Stimulated activated CD4-positive, alpha-beta T cell treated with anti-CD3 and anti-CD28 coated beads, Interleukin-1b, Interleukin-23, amount 100 ng/mL, for 48 hours (primary cell): ENCODE results near the gene LDLRAD3.

ENCODE experiments used
- DNase-seq: peaks from one replicate; pipeline ENCODE4 v3.0.0-alpha.2; 2020

Gene LDLRAD3

DNA sequence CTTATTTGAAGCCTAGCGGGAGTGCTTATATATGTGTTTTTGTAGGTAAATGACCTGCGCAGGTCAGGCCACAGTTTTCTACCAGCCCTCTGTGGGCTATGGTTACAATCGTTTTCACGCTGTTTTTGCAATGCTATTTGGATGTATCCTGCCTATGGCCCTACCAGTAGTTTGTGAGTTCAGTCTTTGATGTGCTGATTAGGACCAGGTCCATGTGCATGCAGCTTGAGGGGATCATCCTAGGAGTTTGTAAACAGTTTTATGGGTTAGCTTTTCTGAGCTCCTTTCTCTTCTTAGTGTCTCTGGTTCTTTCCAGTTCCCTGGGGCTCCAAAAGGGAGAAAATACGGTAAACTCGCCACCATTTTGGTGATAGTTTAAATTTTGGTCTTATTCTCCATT is 142.5 kb downstream of the LDLRAD3 start:
- no peak for DNase-seq

DNA sequence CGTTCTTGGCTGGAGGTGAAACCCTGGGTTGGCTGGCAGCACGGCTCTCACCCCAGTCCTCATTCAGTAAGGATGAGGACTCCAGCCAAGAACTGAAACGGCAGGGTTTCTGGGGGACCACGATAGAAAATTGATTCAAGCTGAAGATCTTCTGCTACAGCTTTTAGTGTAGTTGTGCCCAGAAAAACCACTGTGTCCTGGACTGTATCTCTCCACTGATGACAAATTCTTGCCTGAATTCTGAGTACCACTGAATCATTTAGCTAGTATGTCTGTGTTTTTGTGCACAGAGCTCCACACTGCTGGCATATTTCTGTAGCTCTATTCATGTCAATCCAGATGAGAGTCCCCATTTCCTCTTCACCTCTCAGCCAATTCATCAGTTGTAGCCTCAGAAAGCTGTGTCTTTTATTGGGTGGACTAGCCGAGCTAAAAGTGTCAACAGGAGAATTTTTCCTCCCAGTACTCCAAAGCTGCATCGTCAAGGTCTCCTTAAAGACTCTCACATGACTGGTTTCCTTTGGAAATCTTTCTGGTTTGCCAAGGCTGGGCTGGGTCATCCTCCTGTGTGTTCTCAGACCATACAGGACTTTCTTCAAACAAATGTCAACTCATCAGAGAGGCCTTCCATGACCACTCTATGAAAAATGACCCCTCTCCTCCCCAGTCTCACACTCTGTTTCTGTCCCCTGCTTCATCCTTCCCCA is 144.6 kb downstream of the LDLRAD3 start:
- DNase-seq, result no peak

DNA sequence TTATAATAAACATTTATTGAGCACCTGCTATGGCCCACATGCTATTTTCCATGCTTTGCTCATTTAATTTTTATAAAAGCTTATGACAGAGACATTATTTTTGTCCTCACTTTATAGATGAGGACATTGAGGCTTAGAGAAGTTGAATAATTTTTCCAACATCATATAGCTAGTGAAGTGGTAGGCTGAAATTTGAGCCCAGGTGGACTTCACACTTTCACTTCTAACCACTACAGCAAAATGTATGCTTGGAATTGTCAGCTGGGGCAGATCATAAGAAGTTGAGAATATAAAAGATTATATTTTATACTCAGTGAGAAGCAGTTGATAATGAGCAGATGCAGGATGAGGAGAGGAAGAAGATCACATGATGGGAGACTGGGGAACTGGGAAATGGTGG is 146.1 kb downstream of the LDLRAD3 start:
- no peak for DNase-seq

DNA sequence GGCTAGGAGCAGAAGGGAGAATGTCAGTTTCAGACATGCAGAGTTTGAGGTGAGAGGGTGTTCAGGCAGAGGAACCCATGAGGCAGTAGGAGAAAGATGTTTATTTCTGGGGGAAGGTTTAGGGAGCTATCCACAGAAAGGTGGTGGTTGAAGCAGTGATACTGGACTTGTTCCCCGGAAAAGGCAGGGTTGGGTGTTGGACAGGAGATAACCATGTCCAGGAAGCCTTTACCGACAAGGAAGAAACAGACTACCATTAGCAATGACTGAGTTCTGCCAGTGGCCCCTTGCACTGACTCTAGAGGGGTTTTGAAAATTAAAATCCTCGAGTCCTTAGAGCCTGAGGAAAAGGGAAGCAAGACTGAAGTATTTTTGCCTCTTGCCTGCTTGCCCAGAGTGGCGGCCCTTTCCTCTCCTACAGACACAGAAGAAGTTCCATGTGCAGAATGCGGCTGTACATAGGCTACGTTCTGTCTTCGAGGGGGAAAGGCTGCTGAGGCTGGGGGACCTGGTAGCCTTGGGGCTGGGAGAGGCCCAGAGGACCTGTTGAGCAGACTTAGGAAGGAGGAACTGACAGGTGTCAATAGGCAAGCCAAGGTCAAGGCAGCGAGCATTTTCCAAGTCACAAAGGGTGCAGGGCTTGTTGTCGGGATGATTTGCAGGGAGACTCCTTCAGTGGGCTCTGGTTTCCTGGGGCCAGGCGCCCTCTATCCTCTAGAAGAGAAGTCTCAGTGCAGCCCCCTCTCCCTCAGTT is 146.7 kb downstream of the LDLRAD3 start:
- DNase-seq, result no peak

DNA sequence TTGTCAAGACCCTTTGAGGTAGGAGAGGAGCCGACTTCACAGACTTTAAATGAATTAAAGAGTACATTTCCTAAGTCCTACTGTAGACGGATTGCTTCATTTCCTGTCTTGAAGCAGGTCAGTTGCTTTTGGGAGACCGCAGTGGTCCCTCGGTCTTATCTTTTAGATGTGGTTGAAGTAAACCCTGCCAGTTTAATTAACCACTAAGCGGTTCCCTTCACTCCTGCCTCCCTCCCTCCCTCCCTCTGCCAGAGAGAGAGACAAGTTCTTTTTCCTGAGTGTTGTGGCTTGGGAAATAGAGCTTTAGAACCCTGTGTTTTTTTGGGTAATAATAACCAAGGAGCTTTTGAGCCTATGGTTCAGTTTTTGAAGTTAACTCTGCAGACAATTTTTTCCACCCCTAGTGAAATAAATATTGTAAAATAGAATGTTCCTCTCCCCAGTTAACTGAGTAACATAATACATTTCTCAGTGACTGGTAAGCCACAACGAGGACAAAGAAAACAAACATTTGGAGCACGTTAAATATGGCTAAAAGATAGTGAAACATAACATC is 147.5 kb downstream of the LDLRAD3 start:
- no peak for DNase-seq

DNA sequence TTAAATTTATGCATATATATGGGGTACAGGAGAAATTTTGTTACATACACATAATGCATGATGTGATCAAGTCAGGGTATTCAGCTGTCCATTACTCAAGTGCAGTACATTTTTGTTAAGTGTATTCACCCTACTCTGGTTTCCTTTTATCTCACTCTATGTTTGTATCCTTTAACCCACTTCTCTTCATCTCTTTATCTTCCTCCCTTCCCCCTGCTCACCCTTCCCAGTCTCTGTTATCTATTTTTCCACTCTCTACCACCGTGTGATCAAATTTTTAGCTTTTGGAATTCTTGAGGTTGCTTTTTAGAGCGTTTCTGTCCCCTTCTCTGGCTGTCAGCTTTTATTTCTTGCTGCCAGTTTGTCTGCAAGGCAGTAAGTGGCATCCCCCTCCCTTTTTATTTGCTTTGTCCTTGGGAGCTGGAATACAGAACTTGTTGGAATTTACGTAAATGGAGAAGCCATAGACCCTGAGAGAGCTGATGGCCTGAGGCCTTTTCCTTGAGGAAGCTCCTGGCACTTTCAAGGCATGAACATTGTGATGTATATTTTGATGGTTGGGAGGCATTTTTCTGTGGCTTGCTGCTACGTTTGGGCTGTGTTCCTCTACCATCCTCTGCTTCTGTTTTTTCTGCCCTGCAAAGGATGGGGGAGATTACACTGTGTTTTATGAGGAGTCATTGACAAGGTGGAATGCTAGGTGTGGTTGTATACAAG is 148.6 kb downstream of the LDLRAD3 start:
- no peak for DNase-seq

DNA sequence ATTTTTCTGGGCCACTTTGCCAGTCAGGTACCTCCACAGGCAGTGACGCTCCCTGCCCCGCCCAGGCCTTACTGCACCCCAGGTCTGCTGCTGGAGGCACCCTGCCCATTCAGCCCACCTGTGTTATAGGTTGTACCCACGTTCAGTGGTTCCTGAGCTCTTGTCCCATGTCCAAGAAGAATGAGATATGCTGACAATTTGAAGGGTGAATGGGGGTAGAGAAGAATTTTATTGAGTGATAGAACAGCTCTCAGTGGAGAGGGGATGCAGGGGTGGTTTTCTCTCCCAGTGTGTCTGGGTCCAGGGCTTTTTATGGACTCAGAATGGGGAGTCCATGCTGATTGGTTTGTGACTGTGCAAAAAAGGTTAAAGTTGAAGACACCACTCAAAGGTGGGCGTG is 149.7 kb downstream of the LDLRAD3 start:
- no peak for DNase-seq

DNA sequence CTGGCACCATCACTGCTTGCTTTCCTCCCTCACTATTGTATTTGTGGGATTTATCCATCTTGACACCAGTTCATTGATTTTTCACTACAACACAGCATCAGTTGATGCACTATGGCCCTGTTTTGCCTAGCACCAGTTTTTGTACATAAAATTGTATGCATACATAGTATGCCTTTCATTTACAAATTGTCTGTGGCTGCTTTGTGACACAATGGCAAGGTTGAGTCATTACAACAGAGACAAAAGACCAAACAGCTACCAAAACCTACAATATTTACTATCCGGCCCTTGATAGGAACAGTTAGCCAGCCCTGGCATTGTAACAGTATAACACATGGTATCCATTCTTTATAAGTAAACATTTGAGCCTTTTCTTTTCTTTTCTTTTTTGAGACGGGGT is 150.3 kb downstream of the LDLRAD3 start:
- no peak for DNase-seq

DNA sequence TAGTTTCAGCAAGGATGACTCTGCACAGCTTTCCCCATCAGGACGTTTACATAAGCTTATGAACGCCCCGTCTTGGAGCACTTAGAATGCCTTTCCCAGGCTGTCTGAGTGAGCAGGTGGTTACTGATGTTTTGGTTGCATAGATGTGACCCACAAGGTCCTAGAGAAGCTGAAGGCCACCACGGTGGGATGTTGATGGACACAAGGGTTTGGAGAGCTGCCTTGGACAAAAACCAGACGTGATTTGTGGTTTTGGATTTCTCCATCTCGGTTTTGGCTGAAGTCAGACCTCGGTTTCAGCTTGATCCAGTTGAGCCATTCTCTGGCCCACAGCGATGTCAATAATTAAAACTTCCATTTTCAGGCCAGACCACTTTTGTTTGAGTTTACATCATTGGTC is 151.9 kb downstream of the LDLRAD3 start:
- DNase-seq, result no peak

DNA sequence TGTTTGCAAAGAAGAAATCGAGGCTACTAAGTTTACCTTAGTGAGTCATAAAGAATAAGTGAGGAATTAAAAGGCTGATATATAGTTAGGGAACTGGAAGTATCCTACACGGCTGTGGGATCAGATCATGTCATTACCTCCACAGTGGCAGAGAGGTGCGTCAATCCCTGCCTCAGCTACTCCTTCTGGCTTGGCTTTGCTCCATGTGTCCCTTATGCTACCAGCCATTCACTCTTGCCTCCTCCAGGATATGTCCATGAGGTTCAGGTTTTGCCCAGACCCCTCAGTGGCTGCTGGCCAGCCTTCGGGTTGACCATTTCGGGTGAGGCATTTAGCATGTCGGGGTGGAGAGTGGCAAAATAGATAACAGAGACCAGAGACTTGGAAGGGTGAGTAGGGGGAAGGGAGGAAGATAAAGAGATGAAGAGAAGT is 153.4 kb downstream of the LDLRAD3 start:
- no peak for DNase-seq

DNA sequence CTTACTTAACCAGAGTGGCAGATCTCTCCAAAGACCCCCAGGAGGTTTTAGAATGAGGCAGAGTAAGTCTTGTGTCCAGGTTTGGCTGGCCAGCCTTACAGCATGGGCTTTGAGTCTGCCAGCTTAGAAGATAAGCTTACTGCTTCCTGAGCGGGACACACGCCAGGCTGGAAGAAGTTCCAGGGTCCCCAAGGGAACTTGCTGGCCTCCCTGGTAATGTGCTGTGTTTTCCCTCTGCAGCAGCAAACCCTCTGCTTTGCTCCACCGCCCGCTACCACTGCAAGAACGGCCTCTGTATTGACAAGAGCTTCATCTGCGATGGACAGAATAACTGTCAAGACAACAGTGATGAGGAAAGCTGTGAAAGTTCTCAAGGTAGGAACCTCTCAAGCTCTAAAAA is 154.2 kb downstream of the LDLRAD3 start:
- no peak for DNase-seq

DNA sequence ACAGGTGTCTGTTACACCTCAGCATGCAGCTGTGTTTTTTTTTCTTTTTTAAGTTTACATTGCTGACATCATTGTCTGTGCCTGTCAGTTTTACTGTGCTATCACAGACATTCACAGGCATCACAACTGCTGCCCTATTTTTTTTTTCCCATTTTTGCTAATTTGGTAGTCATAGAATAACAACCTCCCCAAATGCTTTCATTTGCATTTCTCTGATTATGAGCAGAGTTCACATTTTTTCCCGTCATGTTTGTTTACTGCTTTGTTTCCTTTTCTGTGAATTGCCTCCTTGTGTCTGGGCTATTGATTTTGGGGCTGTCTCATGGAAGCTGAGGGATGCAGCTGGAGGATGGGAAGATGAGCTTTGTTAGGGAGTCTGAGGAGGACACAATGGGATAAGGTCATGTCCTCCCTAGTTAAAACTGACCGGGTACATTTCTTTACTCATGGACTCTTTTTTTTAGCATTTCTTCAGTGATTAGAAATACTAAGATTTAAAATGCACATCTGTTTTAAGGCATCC is 155.1 kb downstream of the LDLRAD3 start:
- no peak for DNase-seq

DNA sequence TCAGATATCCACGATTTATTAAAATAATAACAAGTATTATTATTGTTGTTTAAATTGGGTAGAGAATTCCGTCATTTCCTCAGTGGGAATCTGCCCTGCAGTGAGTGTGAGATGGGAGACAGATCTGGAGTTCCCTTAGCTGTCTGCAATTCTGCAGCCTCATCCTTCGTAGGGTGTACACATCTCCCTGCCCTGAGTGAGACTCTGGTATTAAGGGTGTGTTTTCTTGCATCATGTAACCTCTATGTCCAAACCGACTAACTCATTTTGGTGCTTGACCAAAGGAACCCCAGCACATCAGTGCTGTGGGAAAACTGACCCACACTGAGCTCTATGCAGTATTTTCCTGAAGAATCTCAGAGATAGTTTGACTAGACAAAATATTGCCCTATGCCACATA is 157.6 kb downstream of the LDLRAD3 start:
- no peak for DNase-seq

DNA sequence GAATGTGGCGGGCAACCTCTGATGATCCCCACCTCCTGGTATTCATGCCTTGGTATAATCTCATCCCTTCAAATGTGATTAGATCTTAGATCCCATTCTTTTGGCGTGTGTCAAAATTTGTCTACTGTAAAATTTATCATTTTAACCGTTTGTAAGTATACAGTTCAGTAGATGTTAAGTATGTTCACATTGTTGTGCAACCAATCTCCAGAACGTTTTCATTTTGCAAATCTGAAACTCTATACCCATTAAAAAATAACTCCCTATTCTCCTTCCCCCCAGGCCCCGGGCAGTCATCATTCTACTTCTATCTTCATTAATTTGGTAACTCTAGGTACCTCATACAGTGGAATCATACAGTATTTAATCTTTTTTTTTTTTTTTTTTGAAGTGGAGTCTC is 159.0 kb downstream of the LDLRAD3 start:
- DNase-seq, result no peak

DNA sequence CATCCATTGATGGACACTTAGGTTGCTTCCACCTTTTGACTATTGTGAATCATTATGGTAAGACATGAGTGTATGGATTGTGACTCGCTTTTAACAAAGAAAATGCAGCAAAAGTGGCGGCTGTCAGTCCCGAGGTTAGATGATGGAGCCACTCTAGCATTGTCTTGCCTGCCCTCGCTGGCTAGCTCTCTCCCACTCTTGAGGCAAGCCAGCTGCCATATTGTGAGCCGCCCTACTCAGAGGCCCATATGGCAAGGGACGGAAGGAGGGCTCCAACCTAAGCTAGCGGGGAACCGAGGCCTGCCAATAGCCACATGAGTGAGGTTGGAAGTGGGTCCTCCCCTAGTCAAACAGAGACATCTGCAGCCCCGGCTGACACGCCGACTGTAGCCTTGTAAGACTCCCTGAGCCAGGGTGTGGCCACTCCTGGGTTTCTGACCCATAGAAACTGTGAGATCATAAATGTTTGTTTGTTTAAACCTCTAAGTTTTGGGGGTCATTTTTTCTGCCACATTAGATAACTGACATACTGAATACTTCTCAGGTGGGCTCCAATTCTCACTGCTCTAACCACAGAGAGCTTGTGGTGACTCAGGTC is 160.2 kb downstream of the LDLRAD3 start:
- no peak for DNase-seq

DNA sequence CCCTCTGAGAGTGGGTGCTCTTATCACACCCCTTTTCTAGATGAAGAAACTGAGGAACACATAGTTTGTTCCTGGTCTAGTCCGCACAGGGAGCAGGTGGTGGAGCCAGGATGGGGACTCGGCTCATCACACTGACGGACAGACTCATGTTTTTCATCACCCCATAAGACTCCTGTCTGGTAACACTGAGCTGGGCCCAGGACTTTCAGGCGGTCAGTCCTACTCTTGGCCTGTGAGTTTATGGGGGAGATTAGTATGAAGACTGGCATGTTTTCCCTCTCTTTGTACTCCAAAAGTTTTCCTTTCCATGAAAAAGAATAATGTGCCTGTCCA is 160.8 kb downstream of the LDLRAD3 start:
- DNase-seq, result no peak

DNA sequence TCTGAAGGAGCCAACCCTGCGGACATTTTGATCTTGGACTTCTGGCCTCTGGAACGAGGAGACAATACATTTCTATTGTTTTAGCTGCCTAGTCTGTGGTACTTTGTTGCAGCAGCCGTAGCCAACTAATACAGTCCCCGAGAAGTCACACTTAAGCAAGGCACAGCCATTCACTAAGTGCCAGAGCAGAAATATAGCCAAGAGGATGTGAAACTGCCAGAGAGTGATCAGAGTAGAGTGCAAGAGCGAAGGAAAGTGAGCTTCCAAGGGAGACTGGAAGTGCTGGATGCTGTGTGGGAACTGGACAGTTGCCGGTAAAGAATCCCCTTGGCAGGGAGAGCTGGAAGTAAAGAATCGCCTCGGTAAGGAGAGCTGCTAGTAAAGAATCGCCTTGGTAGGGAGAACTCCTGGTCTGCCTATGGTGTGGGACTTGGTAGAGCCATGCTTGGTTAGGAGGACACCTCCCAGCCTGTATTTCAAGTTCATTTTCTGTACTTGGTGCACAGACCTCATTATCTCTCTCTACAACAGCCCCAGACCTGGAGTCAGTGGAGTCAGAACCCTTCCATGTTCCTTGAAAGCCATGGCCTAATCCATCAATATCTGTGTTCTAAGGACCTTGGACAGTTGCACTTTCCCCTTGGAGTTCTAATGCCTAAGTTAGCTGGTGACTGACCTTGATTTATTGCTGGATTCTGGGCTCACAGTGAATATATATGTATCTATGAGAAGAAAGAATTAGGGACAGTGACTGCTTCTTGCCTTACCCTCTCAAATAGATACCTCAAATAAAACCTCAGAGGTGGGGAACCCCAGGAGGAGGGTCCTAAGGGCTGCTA is 162.1 kb downstream of the LDLRAD3 start:
- DNase-seq, result no peak

DNA sequence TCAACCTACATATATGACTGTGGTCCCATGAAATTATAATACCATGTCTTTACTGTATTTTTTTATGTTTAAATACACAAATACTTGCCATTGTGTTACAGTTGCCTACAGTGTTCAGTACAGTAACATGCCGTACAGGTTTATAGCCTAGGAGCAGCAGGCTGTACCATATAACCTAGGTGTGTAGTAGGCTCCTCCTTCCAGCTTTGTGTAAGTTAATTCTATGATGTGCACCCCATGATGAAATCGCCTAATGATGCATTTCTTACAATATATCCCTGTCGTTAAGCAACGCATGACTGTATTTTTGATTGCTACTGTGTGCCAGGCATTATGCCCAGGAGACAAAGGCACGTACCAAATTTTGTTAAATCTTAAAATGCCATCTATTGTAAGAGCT is 163.7 kb downstream of the LDLRAD3 start:
- DNase-seq, result no peak

DNA sequence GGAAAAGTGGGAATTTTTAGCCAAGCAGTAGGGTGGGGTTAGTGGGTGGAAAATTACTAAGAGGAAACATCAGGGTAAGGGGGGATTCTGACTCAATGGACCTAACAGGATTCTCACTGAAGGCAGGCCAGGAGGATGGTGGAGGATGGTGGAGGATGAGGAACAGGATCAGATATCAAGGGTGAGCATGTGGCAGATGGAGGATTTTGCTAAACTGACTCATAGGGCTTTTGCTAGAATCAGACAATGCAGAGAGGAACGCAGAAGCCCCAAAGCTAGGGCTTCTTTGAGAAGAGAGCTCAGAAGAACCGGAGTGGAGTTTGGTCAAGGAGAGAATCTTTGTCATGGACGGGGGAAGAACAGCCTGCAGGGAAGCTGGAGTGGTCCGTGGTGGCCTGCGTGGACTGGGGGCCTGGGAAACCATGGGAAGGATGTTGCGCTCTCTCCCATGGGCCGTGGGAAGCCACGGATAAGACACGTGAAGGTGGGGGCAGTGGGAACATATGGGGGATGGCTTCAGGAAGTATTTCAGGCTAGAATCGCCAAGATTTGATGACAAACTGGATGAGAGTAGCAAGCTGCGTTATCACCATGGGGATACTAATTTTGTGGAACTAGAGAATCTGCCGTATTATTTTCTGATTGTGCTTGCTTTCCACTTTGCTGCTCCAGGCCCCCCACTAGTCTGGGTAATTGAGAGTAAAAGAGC is 165.2 kb downstream of the LDLRAD3 start:
- no peak for DNase-seq

DNA sequence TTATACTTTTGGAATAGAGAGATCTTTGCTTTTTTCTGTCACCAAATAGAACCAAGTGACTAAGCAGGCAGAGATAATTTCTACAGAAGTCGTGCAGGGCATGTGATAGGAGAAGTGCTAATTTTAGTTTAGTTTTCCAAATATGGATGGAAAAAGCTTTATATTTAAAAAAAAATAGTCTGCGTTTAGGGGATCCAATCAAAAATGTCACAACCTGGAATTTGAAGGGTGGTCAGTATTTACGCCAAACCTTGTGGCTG is 165.7 kb downstream of the LDLRAD3 start:
- DNase-seq, result no peak

DNA sequence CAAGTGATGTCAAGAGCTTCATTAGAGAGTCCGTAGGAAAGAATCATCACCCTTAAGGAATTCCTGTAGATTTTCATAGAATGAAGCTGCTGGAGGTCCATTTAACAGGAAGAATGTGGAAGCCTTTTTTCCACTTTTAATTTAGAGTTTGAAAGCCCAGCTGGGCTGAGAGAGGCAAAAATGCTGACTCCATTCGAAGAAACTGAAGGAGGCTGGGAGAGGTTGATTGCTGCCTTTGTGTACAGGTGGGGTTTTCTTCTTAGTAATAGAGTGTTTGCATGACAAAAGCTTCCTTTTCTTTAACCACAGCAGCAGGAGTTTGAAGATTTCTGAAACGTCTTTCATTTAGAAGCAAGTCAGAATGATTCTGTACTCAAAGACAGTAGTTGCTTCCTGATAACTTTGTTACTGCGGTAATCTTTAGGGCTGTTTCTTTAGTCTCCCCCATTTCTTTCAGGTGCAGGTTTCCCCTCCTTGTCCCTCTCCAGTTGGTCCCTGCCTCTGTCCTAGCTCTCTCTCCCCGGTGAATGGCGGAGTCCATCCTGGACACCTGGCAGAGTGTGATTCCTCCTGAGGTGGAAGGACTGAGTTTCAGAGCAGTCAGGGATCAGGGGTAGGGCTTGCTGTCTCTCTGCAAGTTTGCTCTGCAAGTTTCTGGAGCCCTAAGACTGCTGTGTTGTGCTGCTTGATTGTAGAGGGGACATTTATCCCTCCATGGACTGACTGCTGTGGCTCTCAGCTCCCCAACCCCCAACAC is 166.2 kb downstream of the LDLRAD3 start:
- no peak for DNase-seq
